Upper lobe of left lung (tissue), 6 donors: ENCODE results near the gene OR4F29. TPM values are rescaled to one million over a fixed set of nuclear protein-coding genes. Genes with fewer than 3 reads are reported as not detected.
"Not testable (repeated sequence)": the region's sequence is repeated elsewhere in the genome, so short reads cannot be mapped to it uniquely, and the experiment has no call there.

ENCODE experiments used
- ATAC-seq, 2 donors: fragments of 200-7000 bp; cut with Tn5 transposase; one replicate each; pipeline ENCODE4 v1.9.1; 2022; ENCODE audit warnings: mild to moderate bottlenecking in 2 of 2, moderate library complexity in 2 of 2; ENCODE audit not compliant: low FRiP score in 2 of 2
- DNase-seq, 2 donors: peaks; one replicate each; pipeline ENCODE4 v3.0.0-alpha.2; 2019 to 2020
- H3K27ac ChIP-seq, 4 donors: fragments of 200-600 bp; sonication (generic); one replicate each; pipeline ENCODE4 v1.5.1; 2016 to 2019
- H3K27me3 ChIP-seq, 4 donors: fragments of 200-600 bp; sonication (generic); one replicate each; pipeline ENCODE4 v1.5.1; 2017 to 2019
- H3K36me3 ChIP-seq, 4 donors: fragments of 200-600 bp; sonication (generic); one replicate each; pipeline ENCODE4 v1.5.1; 2016 to 2019
- H3K4me1 ChIP-seq, 4 donors: fragments of 200-600 bp; sonication (generic); one replicate each; pipeline ENCODE4 v1.5.1; 2018 to 2019
- H3K4me3 ChIP-seq, 4 donors: fragments of 200-600 bp; sonication (generic); one replicate each; pipeline ENCODE4 v1.5.1; 2017 to 2019; ENCODE audit warnings: mild to moderate bottlenecking in 2 of 4, moderate library complexity in 1 of 4
- H3K9me3 ChIP-seq, 4 donors: fragments of 200-600 bp; sonication (generic); one replicate each; pipeline ENCODE4 v1.5.1; 2018 to 2019
- total RNA-seq, 6 donors: library from RNA; depleted of rRNA in 4 of 6; stranded (reverse); fragments of >200 nt in 4 of 6; gene quantifications; one replicate each; pipeline versions ENCODE4 v1.1.0 to v1.2.1, GENCODE V29; 2016 to 2021
- donor health status: DM: no; HTN: no; CAD: no; lungs with moderate emphysema.
- donor health status: DM: no; HTN: yes; CAD: no; lungs with severe emphysema.

Gene OR4F29
- total RNA-seq: not detected

GRCh38 chr1:451578-451977 is at the start of gene OR4F29:
TSS of gene OR4F29 (minus strand) at chr1:451678. CDS start at chr1:451678, 0 bp downstream.
- not testable (repeated sequence) for H3K9me3 ChIP-seq, H3K27me3 ChIP-seq, DNase-seq, H3K4me1 ChIP-seq, H3K36me3 ChIP-seq, H3K4me3 ChIP-seq, ATAC-seq, H3K27ac ChIP-seq

Other genes starting within 250 kb of the OR4F29 start
- not detected for gene OR4F16, start 235.0 kb upstream of the OR4F29 start, total RNA-seq